IMR-90 (cell line): ENCODE measurements around the gene SGK2. TPM values are rescaled to one million over a fixed set of nuclear protein-coding genes. Genes with fewer than 3 reads are reported as not detected.

Experiments
- ATAC-seq: fragments of 200-7000 bp; cut with Tn5 transposase; 2 replicates; pipeline ENCODE4 v1.9.1; 2020; ENCODE audit warnings: low read depth, mild to moderate bottlenecking, moderate library complexity
- BruUV-seq: library from RNA; stranded (reverse); fragments of 400-500 nt; replicated peaks from 2 replicates; lab custom pipeline; 2021; lab: Mats Ljungman, UMichigan
- CTCF ChIA-PET: fragments of 300-600 bp; formaldehyde crosslinking; extraction: SDS; loops from one replicate; lab custom pipeline; 2021; ENCODE audit warnings: antibody characterized with exemption; lab: Yijun Ruan, JAX
- POLR2A ChIA-PET: fragments of 300-600 bp; sonication (Branson Sonifier 250); formaldehyde crosslinking; loops from one replicate; lab custom pipeline; 2022; ENCODE audit warnings: antibody characterized with exemption; ENCODE audit not compliant: unreplicated experiment; lab: Charles Lee
- DNase-seq: peaks from one replicate; pipeline ENCODE4 v3.0.0; 2013
- H2AFZ ChIP-seq: replicated peaks from 2 replicates; pipeline ENCODE3; 2013; ENCODE audit warnings: low read length, mild to moderate bottlenecking; ENCODE audit not compliant: poor library complexity
- H2AK5ac ChIP-seq: 2 replicates; pipeline ENCODE4 v1.6.1; 2013; ENCODE audit warnings: low read depth, low read length, inconsistent platforms
- H2AK9ac ChIP-seq: replicated peaks from 2 replicates; pipeline ENCODE3; 2013; ENCODE audit warnings: mild to moderate bottlenecking, low read depth, low read length, moderate library complexity; ENCODE audit not compliant: poor library complexity
- H2BK120ac ChIP-seq: 2 replicates; pipeline ENCODE4 v1.6.1; 2013; ENCODE audit warnings: low read depth, low read length, inconsistent platforms
- H2BK15ac ChIP-seq: 3 replicates; pipeline ENCODE4 v1.6.1; 2013; ENCODE audit warnings: low read depth, low read length, inconsistent platforms
- H2BK20ac ChIP-seq: 2 replicates; pipeline ENCODE4 v1.6.1; 2013; ENCODE audit warnings: low read depth, mild to moderate bottlenecking, inconsistent platforms, low read length, moderate library complexity
- H2BK5ac ChIP-seq: 2 replicates; pipeline ENCODE4 v1.6.1; 2013; ENCODE audit warnings: mild to moderate bottlenecking, low read depth, low read length, inconsistent platforms; ENCODE audit not compliant: poor library complexity, severe bottlenecking
- H3K14ac ChIP-seq: replicated peaks from 2 replicates; pipeline ENCODE4 v1.6.1; 2013; ENCODE audit warnings: low read depth, low read length, inconsistent platforms
- H3K18ac ChIP-seq: 2 replicates; pipeline ENCODE4 v1.6.1; 2013; ENCODE audit warnings: low read depth, low read length, control low read depth
- H3K23ac ChIP-seq: 2 replicates; pipeline ENCODE4 v1.6.1; 2013; ENCODE audit warnings: low read depth, low read length, inconsistent platforms
- H3K27ac ChIP-seq: 2 replicates; pipeline ENCODE4 v1.5.1; 2013; ENCODE audit warnings: mild to moderate bottlenecking, control low read depth, low read length; ENCODE audit not compliant: insufficient read depth
- H3K27me3 ChIP-seq: 2 replicates; pipeline ENCODE4 v1.6.1; 2013; ENCODE audit warnings: low read length; ENCODE audit not compliant: control insufficient read depth, insufficient read depth
- H3K36me3 ChIP-seq: 2 replicates; pipeline ENCODE4 v1.6.1; 2013; ENCODE audit warnings: low read length, mixed read lengths; ENCODE audit not compliant: control insufficient read depth, insufficient read depth
- H3K4ac ChIP-seq: 2 replicates; pipeline ENCODE4 v1.6.1; 2013; ENCODE audit warnings: low read depth, low read length, inconsistent platforms
- H3K4me1 ChIP-seq: 2 replicates; pipeline ENCODE4 v1.6.1; 2013; ENCODE audit warnings: low read length, mixed read lengths; ENCODE audit not compliant: control insufficient read depth, insufficient read depth
- H3K4me2 ChIP-seq: 2 replicates; pipeline ENCODE4 v1.6.1; 2013; ENCODE audit warnings: low read depth, mild to moderate bottlenecking, control low read depth, low read length, moderate library complexity
- H3K4me3 ChIP-seq: 2 replicates; pipeline ENCODE4 v1.5.1; 2013; ENCODE audit warnings: low read depth, mild to moderate bottlenecking, control low read depth, low read length, moderate library complexity; ENCODE audit not compliant: insufficient read depth
- H3K56ac ChIP-seq: 2 replicates; pipeline ENCODE4 v1.6.1; 2013; ENCODE audit warnings: low read length, inconsistent platforms; ENCODE audit not compliant: insufficient read depth; ENCODE audit errors: extremely low read depth
- H3K79me1 ChIP-seq, 2 experiments: 2 replicates each; pipeline ENCODE4 v1.6.1; 2013; ENCODE audit warnings: low read length in 2 of 2, inconsistent platforms in 1 of 2, low read depth in 1 of 2
- H3K9ac ChIP-seq: 2 replicates; pipeline ENCODE4 v1.6.1; 2013; ENCODE audit warnings: low read depth, low read length, control low read depth
- H3K9me1 ChIP-seq: 2 replicates; pipeline ENCODE4 v1.6.1; 2013; ENCODE audit warnings: low read length, inconsistent platforms; ENCODE audit not compliant: insufficient read depth
- H3K9me3 ChIP-seq: 2 replicates; pipeline ENCODE4 v1.6.1; 2013; ENCODE audit warnings: low read length; ENCODE audit not compliant: control insufficient read depth, insufficient read depth
- H4K20me1 ChIP-seq: 2 replicates; pipeline ENCODE4 v1.6.1; 2013; ENCODE audit warnings: low read length, inconsistent platforms; ENCODE audit not compliant: insufficient read depth
- H4K5ac ChIP-seq: 2 replicates; pipeline ENCODE4 v1.6.1; 2013; ENCODE audit warnings: mild to moderate bottlenecking, low read depth, low read length, control low read depth
- H4K8ac ChIP-seq, 2 experiments: 2 replicates each; pipeline ENCODE4 v1.6.1; 2013; ENCODE audit warnings: low read depth in 2 of 2, low read length in 2 of 2, control low read depth in 1 of 2, inconsistent platforms in 1 of 2
- H4K91ac ChIP-seq: 2 replicates; pipeline ENCODE4 v1.6.1; 2013; ENCODE audit warnings: low read depth, low read length, inconsistent platforms; ENCODE audit not compliant: insufficient read depth
- BHLHE40 ChIP-seq: fragments of 150-350 bp; IDR thresholded peaks from 2 replicates; pipeline ENCODE4 v1.6.1; 2016; ENCODE audit warnings: mild to moderate bottlenecking, low read depth, low read length
- CHD1 ChIP-seq: IDR thresholded peaks from 2 replicates; pipeline ENCODE4 v1.6.1; 2012; ENCODE audit warnings: low read depth, low read length, improper control_type of control experiment
- CTCF ChIP-seq: conservative IDR thresholded peaks from 2 replicates; pipeline ENCODE4 v1.5.1; 2012; ENCODE audit warnings: mild to moderate bottlenecking, low read depth, low read length, improper control_type of control experiment
- FOS ChIP-seq: fragments of 150-350 bp; IDR thresholded peaks from 2 replicates; pipeline ENCODE4 v1.6.1; 2016; ENCODE audit warnings: low read depth, low read length
- MAFK ChIP-seq: IDR thresholded peaks from 2 replicates; pipeline ENCODE4 v1.6.1; 2012; ENCODE audit warnings: low read depth, low read length, improper control_type of control experiment
- MAZ ChIP-seq: IDR thresholded peaks from 2 replicates; pipeline ENCODE4 v1.6.1; 2012; ENCODE audit warnings: low read depth, mild to moderate bottlenecking, low read length, improper control_type of control experiment, moderate library complexity, borderline replicate concordance
- MXI1 ChIP-seq: IDR thresholded peaks from 2 replicates; pipeline ENCODE4 v1.6.1; 2012; ENCODE audit warnings: low read depth, mild to moderate bottlenecking, low read length, moderate library complexity, borderline replicate concordance
- NFE2L2 ChIP-seq: fragments of 150-350 bp; IDR thresholded peaks from 2 replicates; pipeline ENCODE4 v1.6.1; 2016; ENCODE audit warnings: low read depth, mild to moderate bottlenecking, low read length
- POLR2A ChIP-seq: IDR thresholded peaks from 2 replicates; pipeline ENCODE4 v1.6.1; 2012; ENCODE audit warnings: mild to moderate bottlenecking, low read depth, low read length
- RAD21 ChIP-seq: IDR thresholded peaks from 2 replicates; pipeline ENCODE4 v1.6.1; 2012; ENCODE audit warnings: low read length, improper control_type of control experiment
- RCOR1 ChIP-seq: IDR thresholded peaks from 2 replicates; pipeline ENCODE4 v1.6.1; 2012; ENCODE audit warnings: mild to moderate bottlenecking, low read length, improper control_type of control experiment; ENCODE audit not compliant: insufficient replicate concordance
- RFX5 ChIP-seq: IDR thresholded peaks from 2 replicates; pipeline ENCODE4 v1.8.0; 2012; ENCODE audit warnings: low read depth, mild to moderate bottlenecking, low read length, moderate library complexity
- SMC3 ChIP-seq: fragments of 150-350 bp; IDR thresholded peaks from 2 replicates; pipeline ENCODE4 v1.6.1; 2016; ENCODE audit warnings: low read depth, mild to moderate bottlenecking, antibody characterized with exemption, low read length, moderate library complexity
- USF2 ChIP-seq: fragments of 150-350 bp; IDR thresholded peaks from 2 replicates; pipeline ENCODE4 v1.6.1; 2017; ENCODE audit warnings: mild to moderate bottlenecking, antibody characterized with exemption, low read length, low read depth
- WGBS, 2 experiments: methylation state at CpG; one replicate each; pipeline versions ENCODE4 v1.1.5 to v1.1.7; 2013; ENCODE audit warnings: missing lambda C conversion rate in 2 of 2; ENCODE audit not compliant: insufficient read length in 1 of 2; ENCODE audit errors: extremely low coverage in 2 of 2; 5-methylcytosine and 5-hydroxymethylcytosine counted together
- dilution Hi-C: fragments of 300-500 bp; cut with HindIII; formaldehyde crosslinking; loops from one replicate; pipeline ENCODE4 v1.14.3; 2018; ENCODE audit warnings: low sequenced_read_pairs; ENCODE audit not compliant: unreplicated experiment
- in situ Hi-C: fragments of 300-500 bp; cut with MboI; formaldehyde crosslinking; loops from 3 replicates; pipeline ENCODE4 v1.14.3; 2019; ENCODE audit warnings: low sequenced_read_pairs, inconsistent platforms, mixed read lengths
- intact Hi-C: fragments of 100-400 bp; cut with micrococcal nuclease; formaldehyde crosslinking; loops from 2 replicates; pipeline ENCODE4 v1.10.0; 2022
- polyA plus RNA-seq, 3 experiments: library from polyadenylated mRNA; depleted of rRNA; stranded (reverse); fragments of >200 nt; gene quantifications; 2 replicates each; pipeline ENCODE4 v1.2.3, GENCODE V29; 2012; ENCODE audit warnings: low replicate concordance in 1 of 3
- total RNA-seq: library from RNA; depleted of rRNA; stranded (reverse); fragments of >200 nt; gene quantifications from 2 replicates; pipeline ENCODE4 v1.2.3, GENCODE V29; 2012

The SGK2 gene
- total and polyA plus RNA-seq, 2 of the 4 experiments (the other 2 are of a cell fraction), result under 0.01 to 0.10 TPM

GRCh38 chr20:43567477-43567876 is 8.7 kb downstream of the SGK2 start:
- in situ Hi-C loops, result no loop called here
- POLR2A ChIA-PET, result no interaction called here
- Histone ChIP-seq H3K4ac (no peak overlapping the region), H3K4me3 (no peak overlapping the region), H4K8ac (no peak overlapping the region), H2BK20ac (no peak overlapping the region), H3K56ac (no peak overlapping the region), H2AK9ac (no peak overlapping the region), H4K5ac (no peak overlapping the region), H3K9me3 (no peaks in the 10 kb centered on the region), H3K36me3 (no peaks in the 10 kb centered on the region), H3K18ac (no peak overlapping the region), H4K91ac (no peak overlapping the region), H3K14ac (no peak overlapping the region), H3K4me1 (no peaks in the 10 kb centered on the region), H2AK5ac (no peak overlapping the region), H4K20me1 (no peaks in the 10 kb centered on the region), H3K79me1 (no peaks in the 10 kb centered on the region), H3K9me1 (no peaks in the 10 kb centered on the region; the same call in 1 of the 2 replicates), H3K23ac (no peak overlapping the region), H2BK5ac (no peak overlapping the region), H3K4me2 (no peak overlapping the region), H3K27ac (no peak overlapping the region), H3K9ac (no peak overlapping the region), H2BK15ac (no peak overlapping the region), H2AFZ (no peak overlapping the region), H3K27me3 (peaks cover 11% of the 10 kb centered on the region; the same call in 1 of the 2 replicates), H2BK120ac (no peak overlapping the region)
- intact Hi-C loops, result no loop called here
- TF ChIP-seq MXI1, result no peak
- no peak for TF ChIP-seq BHLHE40
- TF ChIP-seq USF2, result no peak
- TF ChIP-seq RFX5, result no peak
- no peak for TF ChIP-seq MAZ
- TF ChIP-seq SMC3, result no peak
- no peak for TF ChIP-seq POLR2A
- no peak for TF ChIP-seq FOS
- no peak for TF ChIP-seq CHD1
- no peak for TF ChIP-seq RCOR1
- TF ChIP-seq CTCF, result no peak
- TF ChIP-seq MAFK, result no peak
- TF ChIP-seq RAD21, result no peak
- TF ChIP-seq NFE2L2, result no peak
- CTCF ChIA-PET, result no interaction called here
- dilution Hi-C loops, result no loop called here
- ATAC-seq, result no peak
- WGBS, 2 experiments, result no CpG with 5 or more reads among the region's 9 CpGs
- no TSS peak for BruUV-seq
- DNase-seq, result no peak
